T-cell (primary cell): ENCODE results near the gene ERF. TPM values are rescaled to one million over a fixed set of nuclear protein-coding genes. Genes with fewer than 3 reads are reported as not detected.

Source experiments
- ATAC-seq, 4 experiments: fragments of 200-7000 bp in 3 of 4; fragments of 150-1000 bp in 1 of 4; cut with Tn5 transposase; replicated peaks in 1 of 4; 1 replicate in 3 of 4; 2 replicates in 1 of 4; pipeline ENCODE4 v1.10.0; 2021; ENCODE audit warnings: moderate library complexity in 3 of 4, mild to moderate bottlenecking in 2 of 4, moderate number of reproducible peaks in 1 of 4
- CTCF ChIA-PET, 2 donors: fragments of 300-600 bp; sonication (Branson Sonifier 250); formaldehyde crosslinking; loops; one replicate each; lab custom pipeline; 2022; ENCODE audit warnings: antibody characterized with exemption in 2 of 2; lab: Charles Lee
- POLR2A ChIA-PET, 2 donors: fragments of 300-600 bp; sonication (Branson Sonifier 250); formaldehyde crosslinking; loops; one replicate each; lab custom pipeline; 2022; ENCODE audit warnings: antibody characterized with exemption in 2 of 2; lab: Charles Lee
- DNase-seq, 35 experiments: peaks; one replicate each; pipeline versions ENCODE4 v3.0.0 to v3.0.0-alpha.2; 2013 to 2023
- H3K27ac ChIP-seq: one replicate; pipeline ENCODE4 v1.5.1; 2013; ENCODE audit warnings: low read length
- H3K27me3 ChIP-seq, 2 experiments: replicated peaks in 1 of 2; 1 replicate in 1 of 2; 2 replicates in 1 of 2; pipeline versions ENCODE4 v1.6.1 to v1.7.0; 2013; ENCODE audit warnings: low read length in 1 of 2, mixed read lengths in 1 of 2; ENCODE audit not compliant: control insufficient read depth in 2 of 2, insufficient read depth in 2 of 2; ENCODE audit errors: extremely low read depth in 1 of 2
- H3K36me3 ChIP-seq, 2 donors: 1 replicate in 1 of 2; 2 replicates in 1 of 2; pipeline versions ENCODE4 v1.6.1 to v1.7.0; 2013; ENCODE audit warnings: low read length in 1 of 2; ENCODE audit not compliant: control insufficient read depth in 2 of 2, insufficient read depth in 1 of 2; ENCODE audit errors: extremely low read depth in 1 of 2
- H3K4me1 ChIP-seq, 2 experiments: 1 replicate in 1 of 2; 2 replicates in 1 of 2; pipeline versions ENCODE4 v1.6.1 to v1.7.0; 2013; ENCODE audit warnings: low read length in 2 of 2, mixed read lengths in 1 of 2; ENCODE audit not compliant: insufficient read depth in 2 of 2, control insufficient read depth in 1 of 2; ENCODE audit errors: extremely low read depth in 1 of 2
- H3K4me3 ChIP-seq, 2 donors: 1 replicate in 1 of 2; 2 replicates in 1 of 2; pipeline versions ENCODE4 v1.5.1 to v1.7.0; 2013; ENCODE audit warnings: mild to moderate bottlenecking in 2 of 2, low read length in 1 of 2, moderate library complexity in 1 of 2; ENCODE audit not compliant: control insufficient read depth in 1 of 2; ENCODE audit errors: extremely low read depth in 1 of 2
- H3K9me3 ChIP-seq: 2 replicates; pipeline ENCODE4 v1.7.0; 2013
- H3K27ac Mint-ChIP-seq, 2 donors: one replicate each; pipeline ENCODE4 v1.8.0; 2020 to 2021; ENCODE audit warnings: mild to moderate bottlenecking in 2 of 2, mixed read lengths in 2 of 2
- H3K27me3 Mint-ChIP-seq, 2 donors: one replicate each; pipeline ENCODE4 v1.8.0; 2021 to 2022; ENCODE audit warnings: mixed read lengths in 2 of 2
- H3K36me3 Mint-ChIP-seq: one replicate; pipeline ENCODE4 v1.8.0; 2021; ENCODE audit warnings: mixed read lengths
- H3K4me1 Mint-ChIP-seq, 3 donors: one replicate each; pipeline ENCODE4 v1.8.0; 2020 to 2022; ENCODE audit warnings: mixed read lengths in 3 of 3, mild to moderate bottlenecking in 1 of 3
- H3K4me3 Mint-ChIP-seq, 3 donors: one replicate each; pipeline ENCODE4 v1.8.0; 2020 to 2022; ENCODE audit warnings: mild to moderate bottlenecking in 3 of 3, mixed read lengths in 3 of 3, moderate library complexity in 3 of 3
- H3K9me3 Mint-ChIP-seq, 3 donors: one replicate each; pipeline ENCODE4 v1.8.0; 2020 to 2022; ENCODE audit warnings: mixed read lengths in 3 of 3
- WGBS: methylation state at CpG from one replicate; pipeline ENCODE4 v1.1.5; 2013; ENCODE audit warnings: missing lambda C conversion rate; ENCODE audit not compliant: insufficient coverage; 5-methylcytosine and 5-hydroxymethylcytosine counted together
- total RNA-seq, 35 experiments: library from RNA in 6 of 35; stranded (reverse) in 6 of 35; fragments of 120-200 nt in 1 of 35; gene quantifications; one replicate each; pipeline versions ENCODE4 v1.2.1 to v1.2.4 and lab custom pipeline; 2013 to 2026

The ERF gene
- total RNA-seq, 5 donors from 2014 or later (not counting 1 experiment from before 2014, with no cell fraction given) = 35.9 to 97.3 (median 44.6) TPM

DNA sequence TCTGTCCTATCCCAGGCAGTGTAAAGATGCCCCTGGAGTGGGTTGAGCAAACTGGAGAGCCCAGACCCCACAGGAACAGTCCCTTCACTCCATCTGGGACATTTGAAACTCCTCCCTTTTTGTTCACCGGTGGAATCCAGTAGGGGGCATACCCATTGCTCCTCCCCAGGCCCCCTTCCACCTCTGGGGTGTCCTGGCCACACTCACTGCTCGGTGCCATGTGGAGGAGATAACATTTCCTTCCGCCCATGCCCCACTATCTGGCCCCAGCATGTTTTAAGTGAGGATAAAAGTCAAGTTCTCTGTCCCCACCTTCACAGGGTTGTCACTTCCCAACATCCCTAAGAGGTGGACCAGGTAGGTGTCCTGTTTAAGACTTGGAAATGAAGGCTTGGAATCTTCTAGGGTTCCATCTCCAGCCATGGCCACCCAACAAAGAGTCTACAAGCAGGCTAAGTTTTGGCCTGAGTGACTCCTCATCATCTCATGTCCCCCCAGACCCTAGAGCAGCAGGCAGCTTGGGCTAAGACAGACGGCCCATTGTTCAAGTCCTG is 25.6 kb downstream of the ERF start:
- Mint-ChIP-seq H3K27ac (peak overlapping the region; percentile 59 to 79), H3K4me3 (no peak overlapping the region), H3K27me3 (no peaks in the 10 kb centered on the region), H3K4me1 (peaks cover 19 to 27% (median 22%) of the 10 kb centered on the region in 3 donors), H3K9me3 (no peaks in the 10 kb centered on the region), H3K36me3 (peaks cover 45% of the 10 kb centered on the region)
- Histone ChIP-seq H3K4me1 (peaks cover 0 to 9% of the 10 kb centered on the region in 2 experiments), H3K4me3 (no peak overlapping the region), H3K27ac (no peak overlapping the region), H3K27me3 (no peaks in the 10 kb centered on the region), H3K9me3 (no peaks in the 10 kb centered on the region), H3K36me3 (peaks cover 15 to 91% of the 10 kb centered on the region in 2 donors)
- 100% methylated on average over 1 of the region's 4 CpGs for WGBS
- ATAC-seq (no peak), DNase-seq (no peak)
- CTCF ChIA-PET = interaction anchor here in 1 of 2 donors (0.5 kb wide), 1 partner anchor 70 kb away, joined by 8 read pairs; no protein-coding TSS in a partner anchor
- POLR2A ChIA-PET = interaction anchor here in 1 of 2 donors (0.6 kb wide), 1 partner anchor 53 kb away, joined by 7 read pairs; no protein-coding TSS in a partner anchor

- ChIA-PET POLR2A (interaction anchor here in 1 of 2 donors (0.6 kb wide), 1 partner anchor 54 kb away, joined by 7 read pairs; no protein-coding TSS in a partner anchor), CTCF (interaction anchor here in 1 of 2 donors (0.6 kb wide), 1 partner anchor 83 kb away, joined by 4 read pairs; no protein-coding TSS in a partner anchor)
- DNase-seq = no peak
- Histone ChIP-seq H3K9me3 (no peaks in the 10 kb centered on the region), H3K27me3 (no peaks in the 10 kb centered on the region), H3K4me3 (no peak overlapping the region), H3K4me1 (peaks cover 0 to 8% of the 10 kb centered on the region in 2 experiments), H3K27ac (no peak overlapping the region), H3K36me3 (peaks cover 9 to 88% of the 10 kb centered on the region in 2 donors)
- Mint-ChIP-seq H3K27me3 (no peaks in the 10 kb centered on the region), H3K4me3 (no peak overlapping the region), H3K4me1 (peaks cover 19 to 27% (median 19%) of the 10 kb centered on the region in 3 donors), H3K36me3 (peaks cover 40% of the 10 kb centered on the region), H3K27ac (peak overlapping the region; percentile 10 to 74), H3K9me3 (no peaks in the 10 kb centered on the region)
- no peak for ATAC-seq
- 90% methylated on average over 4 of the region's 4 CpGs for WGBS
Measured at GRCh38 chr19:42228641-42229040, 26.3 kb downstream of the ERF start.

GRCh38 chr19:42226886-42227285 is 28.0 kb downstream of the ERF start:
- H3K4me1 ChIP-seq = peaks cover 0 to 15% of the 10 kb centered on the region in 2 experiments
- no peaks in the 10 kb centered on the region for H3K9me3 Mint-ChIP-seq
- no peak overlapping the region for H3K27ac ChIP-seq
- H3K36me3 ChIP-seq = peaks cover 9 to 79% of the 10 kb centered on the region in 2 donors
- H3K27me3 ChIP-seq = no peaks in the 10 kb centered on the region
- no peaks in the 10 kb centered on the region for H3K27me3 Mint-ChIP-seq
- peaks cover 37% of the 10 kb centered on the region for H3K36me3 Mint-ChIP-seq
- ChIA-PET POLR2A (no interaction called here), CTCF (no interaction called here)
- H3K27ac Mint-ChIP-seq = no peak overlapping the region
- peaks cover 24 to 36% (median 29%) of the 10 kb centered on the region in 3 donors for H3K4me1 Mint-ChIP-seq
- DNase-seq (no peak), ATAC-seq (no peak)
- H3K4me3 Mint-ChIP-seq = no peak overlapping the region
- no peak overlapping the region for H3K4me3 ChIP-seq
- no peaks in the 10 kb centered on the region for H3K9me3 ChIP-seq
- no CpG with 5 or more reads among the region's 1 CpG for WGBS

- ATAC-seq (no peak), DNase-seq (no peak)
- Histone ChIP-seq H3K9me3 (no peaks in the 10 kb centered on the region), H3K27me3 (no peaks in the 10 kb centered on the region), H3K4me3 (no peak overlapping the region), H3K27ac (no peak overlapping the region), H3K4me1 (peaks cover 4 to 26% of the 10 kb centered on the region in 2 experiments), H3K36me3 (peaks cover 9 to 68% of the 10 kb centered on the region in 2 donors)
- Mint-ChIP-seq H3K4me1 (peaks cover 28 to 36% (median 29%) of the 10 kb centered on the region in 3 donors), H3K4me3 (no peak overlapping the region), H3K27ac (no peak overlapping the region), H3K27me3 (no peaks in the 10 kb centered on the region), H3K9me3 (no peaks in the 10 kb centered on the region), H3K36me3 (peaks cover 34% of the 10 kb centered on the region)
- 97% methylated on average over 24 of the region's 33 CpGs for WGBS
- POLR2A ChIA-PET = no interaction called here
- CTCF ChIA-PET = no interaction called here
Measured at GRCh38 chr19:42225718-42226292, 29.1 kb downstream of the ERF start.

DNA sequence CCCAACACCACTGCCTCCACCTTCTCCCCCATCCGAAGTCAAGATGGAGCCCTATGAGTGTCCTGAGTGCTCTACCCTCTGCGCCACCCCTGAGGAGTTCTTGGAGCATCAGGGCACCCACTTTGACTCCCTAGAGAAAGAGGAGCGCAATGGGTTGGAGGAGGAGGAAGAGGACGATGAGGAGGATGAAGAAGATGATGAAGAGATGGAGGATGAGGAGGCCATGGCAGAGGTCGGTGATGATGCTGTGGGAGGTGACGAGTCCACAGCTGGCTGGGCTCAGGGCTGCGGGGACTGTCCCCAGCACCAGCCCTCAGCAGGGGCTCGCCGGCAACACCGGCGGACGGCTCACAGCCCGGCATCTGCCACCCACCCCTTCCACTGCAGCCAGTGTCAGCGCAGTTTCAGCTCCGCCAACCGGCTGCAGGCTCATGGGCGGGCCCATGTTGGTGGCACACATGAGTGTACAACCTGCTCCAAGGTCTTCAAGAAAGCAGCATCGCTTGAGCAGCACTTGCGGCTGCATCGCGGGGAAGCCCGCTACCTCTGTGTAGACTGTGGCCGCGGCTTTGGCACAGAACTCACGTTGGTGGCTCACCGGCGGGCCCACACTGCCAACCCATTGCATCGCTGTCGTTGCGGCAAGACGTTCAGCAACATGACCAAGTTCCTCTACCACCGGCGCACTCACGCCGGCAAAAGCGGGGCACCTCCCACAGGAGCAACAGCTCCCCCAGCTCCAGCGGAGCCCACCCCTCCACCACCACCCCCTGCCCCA is 29.8 kb downstream of the ERF start:
- Mint-ChIP-seq H3K27me3 (no peaks in the 10 kb centered on the region), H3K9me3 (no peaks in the 10 kb centered on the region), H3K4me1 (peaks cover 35 to 43% (median 36%) of the 10 kb centered on the region in 3 donors), H3K36me3 (peaks cover 34% of the 10 kb centered on the region), H3K27ac (peak overlapping the region in 1 of 2 donors; percentile 70), H3K4me3 (no peak overlapping the region)
- H3K27me3 ChIP-seq = no peaks in the 10 kb centered on the region
- CTCF ChIA-PET = no interaction called here
- H3K9me3 ChIP-seq = no peaks in the 10 kb centered on the region
- H3K27ac ChIP-seq = no peak overlapping the region
- peaks cover 8 to 29% of the 10 kb centered on the region in 2 experiments for H3K4me1 ChIP-seq
- no peak for DNase-seq
- peaks cover 9 to 61% of the 10 kb centered on the region in 2 donors for H3K36me3 ChIP-seq
- H3K4me3 ChIP-seq = no peak overlapping the region
- ATAC-seq = no peak
- POLR2A ChIA-PET = no interaction called here
- WGBS = 93% methylated on average over 28 of the region's 37 CpGs

DNA sequence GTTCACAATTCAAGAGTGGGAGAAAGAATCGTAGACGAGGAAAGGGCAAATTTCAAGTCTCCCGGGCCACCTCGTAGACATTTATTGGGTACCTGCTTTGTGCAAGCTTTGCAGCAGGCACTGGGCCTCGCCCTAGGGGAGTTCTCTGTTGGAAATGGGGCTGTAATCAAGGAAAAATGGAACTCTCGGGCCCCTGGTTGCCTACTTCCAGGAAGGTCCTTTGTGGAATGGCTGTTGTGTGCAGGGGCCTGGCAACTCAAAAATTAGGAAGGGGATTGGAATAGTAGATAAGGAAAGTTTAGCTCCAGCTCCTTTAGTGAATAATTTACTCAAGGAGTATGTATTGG is 34.2 kb downstream of the ERF start:
- Mint-ChIP-seq H3K36me3 (peaks cover 17% of the 10 kb centered on the region), H3K27ac (peak overlapping the region; percentile 69 to 95), H3K27me3 (no peaks in the 10 kb centered on the region), H3K4me3 (peak overlapping the region; percentile 89 to 100 (median 99)), H3K4me1 (peaks cover 51 to 56% (median 51%) of the 10 kb centered on the region in 3 donors), H3K9me3 (no peaks in the 10 kb centered on the region)
- CTCF ChIA-PET = interaction anchor here in 1 of 2 donors (0.6 to 1.7 kb wide), 2 partner anchors 15 to 21 kb away, joined by 3 to 9 read pairs; no protein-coding TSS in a partner anchor
- Histone ChIP-seq H3K4me3 (peak overlapping the region; percentile 81 to 88), H3K27me3 (no peaks in the 10 kb centered on the region), H3K9me3 (no peaks in the 10 kb centered on the region), H3K27ac (peak overlapping the region; percentile 76), H3K36me3 (peaks cover 2 to 29% of the 10 kb centered on the region in 2 donors), H3K4me1 (peaks cover 26 to 58% of the 10 kb centered on the region in 2 experiments)
- 3% methylated on average over 6 of the region's 6 CpGs for whole genome bisulfite sequencing
- no peak for ATAC-seq
- no peak for DNase-seq
- POLR2A ChIA-PET = interaction anchor here in 1 of 2 donors (0.6 to 1.6 kb wide), 2 partner anchors 22 to 44 kb away, joined by 5 to 8 read pairs; partner anchors contain the start of gene GSK3A
